DMS114 treated with DMSO at 0.1 percent for 48 hours (cell line): ENCODE measurements around the gene SPNS3.
A peak's percentile ranks its signal among the peaks of the same experiment; 100 is the strongest.

ENCODE experiments used
- DNase-seq: peaks from one replicate; lab custom pipeline; 2025; ENCODE audit not compliant: unreplicated experiment; lab: John Stamatoyannopoulos, UW

Gene SPNS3

DNA sequence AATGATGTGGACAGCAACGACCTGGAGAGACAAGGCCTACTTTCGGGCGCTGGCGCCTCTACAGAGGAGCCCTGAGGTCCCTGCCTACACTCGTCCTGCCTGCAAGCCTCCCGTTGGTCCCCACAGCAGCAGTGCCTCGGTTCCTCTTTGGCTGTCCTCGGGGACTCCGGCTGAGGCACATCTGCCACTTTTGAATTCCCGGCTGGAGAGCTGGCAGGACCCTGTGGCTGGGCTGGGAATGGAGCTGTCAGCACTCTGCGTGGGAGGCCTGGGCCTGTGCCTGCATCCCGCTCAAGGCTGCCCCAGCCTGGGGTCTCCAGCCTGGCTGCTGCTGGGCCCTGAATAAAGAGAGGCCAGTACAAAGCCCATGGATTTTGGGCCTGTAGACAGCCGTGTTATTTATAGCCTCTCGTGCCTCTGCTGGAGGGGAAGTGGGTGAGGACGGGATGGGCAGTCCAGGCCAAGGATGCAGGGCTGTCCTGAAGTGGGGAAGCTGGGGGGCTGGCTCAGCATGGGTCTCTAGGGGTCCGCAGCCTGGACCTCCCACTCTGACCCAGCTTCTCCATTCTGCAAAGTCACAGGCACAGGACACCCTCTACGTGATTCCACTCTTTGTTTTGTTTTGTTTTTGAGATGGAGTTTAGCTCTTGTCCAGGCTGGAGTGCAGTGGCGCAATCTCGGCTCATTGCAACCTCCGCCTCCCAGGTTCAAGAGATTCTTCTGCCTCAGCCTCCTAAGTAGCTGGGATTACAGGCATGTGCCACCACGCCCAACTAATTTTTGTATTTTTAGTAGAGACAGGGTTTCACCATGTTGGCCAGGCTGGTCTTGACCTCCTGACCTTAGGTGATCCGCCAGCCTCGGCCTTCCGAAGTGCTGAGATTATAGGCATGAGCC is 54.3 kb downstream of the SPNS3 start:
- no peak for DNase-seq

DNA sequence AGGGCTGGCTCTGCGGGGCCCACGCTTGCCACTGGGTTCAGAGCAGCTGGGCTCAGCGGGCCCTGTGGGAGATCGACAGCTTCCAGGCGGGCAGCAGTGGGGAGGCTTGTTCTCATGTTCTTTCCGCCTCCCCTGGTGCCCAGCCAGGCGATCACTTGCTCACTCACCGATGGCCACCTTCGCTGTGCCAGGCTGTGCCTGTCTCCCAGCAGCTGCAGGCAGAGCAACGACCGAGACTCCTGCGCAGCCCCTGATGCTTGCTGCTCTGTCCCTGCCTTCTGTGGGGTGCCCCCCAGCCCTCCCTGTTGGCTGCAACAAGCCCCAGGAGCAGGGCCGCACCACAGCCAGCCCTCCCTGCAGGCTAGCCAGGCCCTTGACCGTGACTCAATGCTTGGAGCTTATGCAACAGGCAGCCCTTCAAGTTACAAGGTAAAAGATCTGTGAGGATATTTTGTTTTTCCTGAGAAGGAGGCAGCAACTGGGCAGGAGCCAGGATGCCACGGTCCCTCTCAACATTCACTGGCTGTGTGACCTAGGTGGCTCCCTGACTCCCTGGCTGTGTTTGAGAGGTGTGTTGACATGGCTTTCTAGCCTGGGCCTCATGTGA is 55.4 kb downstream of the SPNS3 start:
- no peak for DNase-seq

DNA sequence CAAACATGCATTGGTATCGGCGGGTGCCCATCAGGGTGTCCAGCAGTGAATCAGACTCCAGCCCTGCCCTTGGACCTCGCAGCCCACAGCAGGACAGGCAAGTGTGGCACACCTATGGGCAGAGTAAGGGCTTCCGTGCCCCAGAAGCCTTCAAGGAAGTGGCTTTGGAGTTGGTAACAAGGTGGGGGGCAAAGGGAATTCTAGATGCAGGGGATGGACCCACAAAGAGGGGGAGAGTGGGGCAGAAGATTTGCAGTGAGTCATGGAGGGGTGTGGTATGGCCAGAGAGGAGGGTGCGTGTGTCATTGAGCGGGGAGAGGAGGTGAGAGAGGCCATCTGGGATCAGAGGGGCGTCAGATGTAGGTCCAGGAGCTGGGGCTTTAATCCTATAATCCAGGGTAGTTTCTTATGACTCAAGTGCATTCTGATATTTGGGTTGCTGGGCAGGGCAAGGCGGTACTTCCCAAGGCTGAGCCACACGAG is 56.4 kb downstream of the SPNS3 start:
- DNase-seq = no peak

DNA sequence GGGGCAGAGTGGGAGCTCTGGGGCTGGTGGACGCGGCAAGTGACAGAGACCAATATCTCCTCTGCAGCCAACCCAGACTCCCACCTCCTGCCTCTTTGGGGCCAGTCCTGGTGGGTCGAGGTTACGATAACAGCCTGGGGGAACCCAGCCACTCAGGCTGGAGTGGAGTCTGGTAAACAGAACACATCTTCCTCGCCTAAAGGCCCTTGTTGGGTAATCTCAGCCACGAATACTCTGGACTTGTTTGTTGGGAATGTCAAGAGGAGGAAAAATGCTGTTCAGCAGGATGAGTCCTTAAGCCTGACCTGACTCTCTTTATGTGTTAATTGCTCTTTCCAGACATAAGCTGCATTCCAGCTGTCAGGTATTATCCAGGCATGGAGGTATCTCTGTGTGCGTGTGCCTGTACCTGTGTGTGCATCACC is 56.9 kb downstream of the SPNS3 start:
- no peak for DNase-seq

DNA sequence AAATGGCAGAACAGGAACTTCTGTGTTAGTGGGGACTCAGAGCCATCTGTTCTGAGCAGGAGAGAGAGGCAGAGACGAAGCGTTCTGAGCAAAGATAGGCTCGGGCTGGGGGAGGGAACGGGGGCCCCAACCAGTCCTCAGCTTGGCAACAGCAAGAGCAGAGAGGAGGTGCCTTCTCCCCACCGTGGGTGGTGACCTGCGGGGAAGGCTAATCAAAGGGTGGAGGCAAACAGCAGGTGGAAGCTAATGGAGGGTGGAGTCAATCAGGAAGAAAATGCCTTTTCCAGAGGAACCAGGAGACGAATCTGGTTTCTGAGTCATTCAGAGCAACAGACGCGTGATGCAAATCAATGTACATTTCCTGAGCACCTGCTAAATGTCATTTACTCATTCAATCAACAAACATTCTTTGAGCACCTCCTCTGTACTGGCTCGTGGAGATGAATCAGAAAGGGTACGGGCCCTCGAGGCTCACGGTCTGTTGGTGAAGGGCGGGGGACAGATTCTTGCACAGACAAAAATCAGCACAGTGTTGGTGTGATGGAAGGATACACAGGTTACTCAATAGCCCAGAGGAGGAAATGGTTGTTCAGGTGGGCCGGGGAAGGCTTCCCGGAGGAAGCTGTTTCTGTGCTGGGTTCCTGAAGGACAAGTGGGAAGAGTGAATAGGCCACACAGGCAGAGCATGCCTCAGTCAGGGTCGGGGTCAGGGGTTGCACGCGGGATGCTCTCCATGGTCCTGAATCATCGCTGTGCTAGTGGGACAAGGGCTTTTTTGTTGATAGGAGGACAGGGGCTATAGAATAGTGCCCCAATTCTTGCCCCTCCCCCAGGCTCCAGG is 59.2 kb downstream of the SPNS3 start:
- no peak for DNase-seq

DNA sequence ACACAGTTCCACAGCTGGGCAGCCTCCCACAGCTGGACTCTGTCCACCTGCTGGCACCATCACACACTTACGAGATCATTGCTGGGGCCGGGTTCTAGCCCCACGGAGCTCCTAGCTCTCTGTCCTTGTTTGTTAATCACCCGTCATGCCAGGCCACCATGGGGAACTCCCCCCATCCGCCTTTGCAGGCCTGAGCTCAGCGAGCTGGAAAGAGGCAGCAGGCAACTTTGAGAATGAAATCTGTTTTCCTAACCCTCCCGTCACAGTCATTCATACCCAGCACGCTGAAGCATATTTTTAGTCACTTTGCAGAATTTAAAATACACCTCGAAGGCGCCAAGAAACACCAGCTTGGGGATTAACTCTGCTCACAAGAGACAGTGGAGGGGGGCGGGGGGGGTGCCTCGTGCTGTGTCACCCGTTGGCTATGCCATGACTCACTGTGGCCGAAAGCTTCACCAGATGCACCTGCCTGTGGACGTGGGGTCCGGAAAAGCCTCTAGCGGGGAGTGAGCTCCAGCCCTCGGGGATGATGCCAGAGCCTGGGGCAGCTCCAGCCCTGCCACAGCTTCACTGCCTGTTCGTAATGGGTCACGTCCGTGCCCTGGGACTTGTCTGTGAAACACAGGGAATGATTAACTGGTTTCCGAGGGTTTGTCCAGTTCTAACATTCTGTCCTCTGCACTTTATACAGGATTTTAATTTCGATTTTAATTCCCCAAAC is 63.5 kb downstream of the SPNS3 start:
- DNase-seq = no peak

DNA sequence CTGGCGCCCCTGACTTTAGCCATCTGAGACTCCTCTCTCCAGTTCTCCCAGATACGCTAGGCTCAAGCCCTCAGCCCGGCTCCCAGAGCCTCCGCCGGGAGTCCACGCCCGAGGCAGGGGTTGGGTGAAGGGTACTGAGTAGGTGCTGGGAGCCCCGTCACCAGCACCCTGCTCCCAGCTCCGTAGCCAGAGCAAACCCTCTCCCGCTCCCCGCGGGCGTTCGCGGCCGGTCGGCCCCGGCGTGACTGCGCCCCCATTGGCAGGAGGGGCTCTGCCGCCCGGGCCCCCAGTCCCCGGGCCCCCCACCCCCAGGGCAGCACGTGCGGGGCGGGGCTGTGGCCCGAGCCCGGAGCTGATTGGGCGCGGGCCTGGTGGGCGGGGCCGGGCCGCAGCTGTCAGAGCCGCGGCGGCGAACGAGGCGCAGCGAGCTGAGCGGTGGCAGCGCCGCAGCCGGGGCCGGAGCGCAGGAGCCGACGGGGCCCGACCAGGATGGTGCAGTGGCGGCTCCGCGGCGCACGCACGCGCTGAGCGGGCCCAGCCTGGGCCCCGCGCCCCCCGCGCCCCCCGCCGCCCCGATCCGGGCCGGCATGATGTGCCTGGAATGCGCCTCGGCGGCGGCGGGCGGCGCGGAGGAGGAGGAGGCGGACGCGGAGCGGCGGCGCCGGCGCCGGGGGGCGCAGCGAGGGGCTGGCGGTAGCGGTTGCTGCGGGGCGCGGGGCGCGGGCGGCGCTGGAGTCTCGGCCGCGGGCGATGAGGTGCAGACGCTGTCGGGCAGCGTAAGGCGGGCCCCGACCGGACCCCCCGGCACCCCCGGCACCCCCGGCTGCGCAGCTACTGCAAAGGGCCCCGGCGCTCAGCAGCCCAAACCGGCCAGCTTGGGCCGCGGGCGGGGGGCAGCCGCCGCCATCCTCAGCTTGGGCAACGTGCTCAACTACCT is 65.0 kb downstream of the SPNS3 start, which contains the start of gene SPNS2:
SPNS2 (plus strand) TSS at position 421 of the 937 bp plus-strand sequence; CDS start at position 588, 167 bp downstream.
- peak; percentile 27 for DNase-seq

DNA sequence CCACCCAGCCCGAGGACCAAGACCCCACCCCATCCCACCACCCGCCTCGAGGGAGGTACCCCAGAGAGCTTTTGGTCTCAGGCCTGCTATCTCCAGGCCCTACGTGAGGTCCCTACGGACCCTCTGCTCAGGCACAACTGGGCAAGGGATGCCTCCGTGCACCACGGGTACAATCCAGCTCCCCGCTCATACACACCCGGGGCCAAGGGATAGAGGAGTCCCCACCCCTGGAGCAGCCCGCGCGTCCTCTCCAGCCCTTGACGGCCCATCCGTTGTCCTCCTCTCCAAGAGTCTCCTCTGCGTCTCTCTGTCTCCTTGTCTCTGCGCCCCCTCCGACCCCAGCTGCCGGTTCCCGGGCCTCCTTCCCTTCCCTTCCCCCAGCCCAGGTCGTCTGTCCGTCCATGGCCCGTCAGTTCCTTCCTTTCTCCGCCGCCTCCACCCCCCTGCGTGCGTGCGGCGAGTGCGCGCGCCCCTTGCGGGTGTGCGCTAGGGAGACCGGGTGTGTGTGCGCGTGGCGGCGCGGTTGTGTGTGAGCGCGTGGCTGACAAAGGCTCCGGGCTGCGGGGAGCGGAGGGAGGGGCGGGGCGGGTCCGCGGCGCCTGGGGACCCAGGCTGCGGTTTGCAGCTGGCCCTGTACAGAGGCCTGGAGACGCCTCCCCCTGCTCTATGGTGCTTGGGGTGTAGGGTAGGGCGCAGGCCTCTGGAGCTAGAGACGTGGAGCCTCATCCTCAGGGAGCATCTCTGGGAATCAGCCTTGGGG is 65.9 kb downstream of the SPNS3 start:
- no peak for DNase-seq

DNA sequence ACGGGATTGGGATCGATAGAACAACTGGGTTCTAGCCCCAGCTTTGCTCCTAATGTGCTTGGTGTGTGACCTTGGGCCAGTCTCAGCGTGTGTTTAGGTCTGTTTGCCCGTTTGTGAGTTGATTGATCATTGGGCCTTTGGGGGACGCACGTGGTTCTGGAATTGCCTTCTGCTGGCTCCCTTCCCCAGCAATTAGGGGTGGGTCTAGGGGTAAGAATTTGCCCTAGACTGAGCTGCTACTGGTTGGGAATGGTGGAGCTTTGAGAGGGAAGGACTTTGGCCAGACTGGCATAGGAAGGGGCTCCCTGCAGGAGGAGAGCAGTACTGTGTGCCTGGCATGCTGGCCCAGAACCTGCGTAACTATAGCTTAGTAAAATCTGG is 66.4 kb downstream of the SPNS3 start:
- DNase-seq = peak; percentile 13

DNA sequence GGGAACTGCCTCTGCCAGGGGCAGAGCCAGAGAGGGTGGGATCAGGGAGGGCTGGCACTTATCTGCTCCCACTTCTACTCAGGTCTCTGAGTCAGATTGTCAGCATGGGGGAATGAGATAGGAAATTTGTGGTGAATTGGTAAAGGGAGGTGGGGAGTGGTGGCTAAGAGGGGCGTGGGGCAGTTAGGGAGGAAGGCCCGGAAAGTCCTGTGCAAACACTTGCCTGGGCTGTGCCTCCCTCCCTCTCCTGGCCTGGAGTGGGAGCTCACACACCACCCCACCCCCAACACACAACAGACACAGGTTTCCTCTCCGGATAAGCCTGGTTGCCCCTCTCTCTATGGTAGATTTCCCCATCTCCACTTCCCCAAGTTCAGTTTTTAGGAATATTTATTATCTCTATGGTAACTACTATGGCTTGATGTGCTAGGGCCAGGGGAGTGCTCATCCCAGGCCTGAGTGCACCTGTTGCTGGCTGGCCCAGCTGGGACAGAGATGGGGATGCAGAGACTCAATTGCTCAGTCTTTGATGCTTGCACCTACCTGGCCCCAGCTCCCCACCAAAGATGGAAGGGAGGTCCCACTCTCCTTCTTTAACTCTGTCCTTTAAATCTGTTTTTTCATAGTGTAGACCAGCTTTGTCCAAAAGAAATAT is 67.7 kb downstream of the SPNS3 start:
- no peak for DNase-seq

DNA sequence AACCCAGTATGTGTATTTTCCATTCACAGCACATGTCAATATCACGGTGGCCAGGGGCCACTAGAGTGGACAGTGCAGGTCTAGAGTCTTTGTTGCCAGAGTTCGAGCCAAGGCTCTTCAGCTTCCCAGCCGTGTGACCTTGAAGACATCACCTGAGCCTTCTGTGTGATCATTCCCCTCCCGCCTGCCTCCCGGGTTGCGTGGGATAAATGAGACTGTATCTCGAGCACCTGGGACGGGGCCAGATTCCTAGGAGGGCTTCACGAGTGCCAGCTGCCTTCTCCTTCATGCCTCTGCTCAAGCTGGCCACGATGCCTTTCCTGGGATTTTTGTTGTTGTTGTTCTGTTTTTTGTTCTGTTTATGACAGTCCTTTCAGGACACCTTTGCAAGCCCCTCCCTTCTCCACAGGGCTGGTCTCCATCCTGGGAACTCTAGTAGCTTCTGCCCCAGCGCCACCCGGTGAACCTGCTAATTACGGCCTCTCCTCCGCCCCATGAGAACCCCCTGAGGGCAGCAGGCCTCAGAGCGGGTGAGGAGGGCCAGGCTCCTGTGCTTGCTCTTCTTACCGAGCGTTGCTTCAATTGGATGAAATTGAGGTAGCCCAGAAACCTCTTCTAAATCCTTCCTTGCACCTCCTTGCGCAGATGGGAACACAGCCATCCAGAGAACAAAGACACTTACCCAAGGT is 68.9 kb downstream of the SPNS3 start:
- no peak for DNase-seq

DNA sequence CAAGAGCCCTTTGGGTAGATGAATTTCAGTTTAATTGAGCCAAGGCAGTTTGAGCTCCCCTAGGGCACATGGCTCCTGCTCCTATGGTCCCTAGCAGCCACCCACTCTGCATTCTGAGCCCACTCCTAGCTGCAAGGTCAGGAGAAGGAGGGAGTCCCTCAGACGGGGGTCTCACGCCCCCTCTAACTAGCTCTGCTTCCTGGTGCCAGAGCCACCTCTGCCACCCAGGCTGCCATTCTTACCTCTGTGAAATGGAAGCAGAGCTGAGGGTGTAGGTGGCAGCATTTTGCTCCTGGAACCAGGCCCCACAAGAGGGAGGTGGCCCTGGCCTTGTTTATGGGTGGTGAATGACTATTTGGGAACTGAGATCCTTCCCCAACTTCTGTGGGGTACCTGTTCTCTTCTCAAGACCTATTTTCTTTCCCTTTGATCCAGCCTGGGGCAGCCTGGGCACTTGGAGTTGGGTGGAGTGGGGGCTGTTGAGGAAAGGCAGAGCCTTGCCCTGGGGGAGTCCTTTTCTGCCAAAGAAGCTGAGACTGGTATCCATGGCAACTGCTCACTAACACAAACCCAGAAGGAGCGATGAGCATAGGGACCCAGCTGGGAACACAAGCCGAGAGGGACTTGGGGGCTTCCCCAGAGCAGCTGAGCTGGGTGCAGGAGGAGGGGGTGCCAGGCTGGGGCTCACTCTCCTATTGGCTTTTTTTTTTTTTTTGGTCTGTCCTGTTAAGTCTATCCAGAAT is 69.7 kb downstream of the SPNS3 start:
- no peak for DNase-seq

DNA sequence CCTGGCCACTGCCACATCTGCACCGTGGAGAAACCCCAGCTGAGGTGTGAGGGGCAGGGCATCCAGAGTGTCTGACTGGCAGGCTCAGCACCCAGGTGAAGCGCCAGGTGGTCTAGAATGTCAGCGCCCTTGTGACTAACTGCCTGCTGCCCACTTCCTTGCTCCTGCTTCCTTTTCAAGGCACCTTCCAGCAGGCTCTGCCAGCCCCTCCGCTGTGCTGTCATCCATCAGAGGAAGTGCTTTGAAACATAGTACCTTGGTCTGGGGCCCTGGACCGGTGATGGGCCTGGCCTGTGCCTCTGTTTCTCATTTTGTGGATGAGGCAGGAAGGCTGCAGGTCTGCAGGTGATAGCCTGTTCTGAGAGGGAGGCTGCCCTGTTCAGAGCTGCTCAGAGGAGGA is 70.4 kb downstream of the SPNS3 start:
- no peak for DNase-seq

DNA sequence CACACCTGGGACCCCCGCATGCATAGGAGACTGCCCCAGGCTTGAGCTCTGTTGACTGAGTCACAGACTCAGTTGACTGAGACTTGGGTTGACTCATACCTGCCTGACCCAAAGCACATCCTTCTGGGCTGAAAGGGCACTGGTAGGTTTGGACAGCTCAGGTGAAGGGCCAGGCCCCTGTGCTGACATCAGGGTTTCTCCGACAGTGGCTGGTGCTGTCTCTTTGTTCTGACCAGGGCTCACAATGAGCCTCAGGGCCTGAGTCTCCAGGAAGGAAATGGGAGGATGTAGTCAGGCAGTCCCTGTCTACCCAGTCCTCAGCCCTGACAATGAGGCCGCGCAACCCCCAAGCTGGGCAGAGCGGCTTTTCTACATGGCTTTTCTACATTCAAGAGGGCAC is 71.4 kb downstream of the SPNS3 start:
- DNase-seq = no peak

DNA sequence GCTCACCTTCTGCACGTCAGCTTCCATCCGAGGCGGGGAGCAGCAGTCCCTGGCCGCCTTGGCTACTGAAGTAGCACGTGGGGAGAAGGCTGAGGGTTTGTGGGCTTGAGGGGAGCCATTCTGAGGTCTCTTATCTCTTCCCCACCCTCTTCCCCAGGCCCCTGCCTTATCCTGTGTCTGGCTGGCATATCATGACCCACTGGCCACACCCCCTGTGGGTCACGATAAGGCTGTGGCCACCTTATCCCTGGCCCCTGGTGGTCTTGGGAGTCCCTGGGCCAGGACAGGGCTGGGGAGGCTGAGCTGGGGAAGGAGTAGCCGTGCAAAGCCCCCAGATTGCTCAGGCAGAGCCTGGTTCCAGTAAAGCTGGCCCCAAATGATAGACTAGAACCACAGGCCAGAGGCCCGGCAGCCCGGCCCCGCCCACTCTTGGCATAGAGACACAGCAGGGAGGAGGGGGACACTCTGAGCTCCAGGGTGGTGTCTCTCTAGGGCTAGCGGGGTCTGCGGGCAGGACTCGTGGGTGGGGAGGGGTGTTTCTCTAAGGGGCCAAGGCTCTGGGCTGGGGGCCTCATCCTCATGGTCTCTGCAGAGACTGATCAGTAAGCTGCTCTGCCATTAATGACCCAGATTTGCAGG is 72.6 kb downstream of the SPNS3 start:
- no peak for DNase-seq

DNA sequence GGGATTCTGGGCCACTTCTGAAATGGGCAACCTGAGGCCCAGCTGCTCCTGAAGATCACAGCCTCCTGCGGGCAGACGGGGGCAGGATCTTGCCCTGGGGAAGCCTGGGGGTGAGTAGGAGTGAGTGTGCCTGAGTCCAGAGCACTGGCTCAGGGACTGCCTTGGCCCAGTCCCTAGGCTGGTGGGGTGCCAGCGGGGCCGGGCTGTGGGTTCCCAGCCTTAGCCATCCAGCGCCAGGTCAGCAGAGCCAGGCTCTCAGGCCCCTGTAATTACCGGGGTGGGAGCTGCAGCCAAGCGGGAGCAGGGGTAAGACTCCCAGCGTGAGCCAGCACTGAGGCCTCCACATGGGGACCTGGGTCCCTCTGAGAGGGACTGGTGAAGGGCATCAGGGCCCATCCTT is 73.2 kb downstream of the SPNS3 start:
- no peak for DNase-seq
